ENCODE measurements around the gene RAB31.

The RAB31 gene

DNA sequence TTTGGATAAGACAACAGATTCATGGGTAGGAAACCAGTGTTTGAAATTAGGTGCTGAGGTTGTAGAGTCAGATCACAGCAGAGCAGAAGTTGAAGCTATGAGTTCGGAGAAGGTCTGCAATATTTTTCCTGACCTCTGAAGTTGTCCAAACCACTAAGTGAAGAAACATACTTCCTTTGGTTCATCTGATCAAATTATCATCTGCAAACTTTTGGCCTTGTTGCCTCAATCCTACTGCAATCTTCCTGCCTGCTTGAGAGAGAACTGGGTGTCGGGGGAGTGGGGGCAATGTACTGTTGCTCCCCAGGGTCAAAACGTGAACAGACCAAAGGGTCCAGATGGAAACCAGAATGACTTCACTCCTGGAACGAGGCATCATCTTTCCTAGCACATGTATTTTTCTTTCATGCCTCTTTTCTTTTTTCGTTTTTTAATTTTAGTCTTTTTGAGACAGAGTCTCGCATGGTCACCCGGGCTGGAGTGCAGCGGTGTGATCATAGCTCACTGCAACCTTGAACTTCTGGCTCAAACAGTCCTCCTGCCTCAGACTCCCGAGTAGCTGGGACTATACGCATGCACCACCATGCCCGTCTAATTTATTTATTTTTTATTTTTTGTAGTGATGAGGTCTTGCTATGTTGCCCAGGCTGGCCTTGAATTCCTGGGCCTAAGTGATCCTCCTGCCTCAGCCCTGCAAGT lies 42.7 kb downstream of the RAB31 start:
- POLR2A ChIA-PET: no interaction called here
- TF ChIP-seq ZNF16 (tag by site-specific recombination; IDR thresholded peaks at IDR 0.05; ENCODE audit: low read depth) (no peak), ZNF610 (tag by site-specific recombination; IDR thresholded peaks at IDR 0.05; ENCODE audit: borderline replicate concordance) (no peak), ZNF121 (tag by site-specific recombination; IDR thresholded peaks at IDR 0.05) (no peak), ZNF585B (tag by site-specific recombination; IDR thresholded peaks at IDR 0.05) (no peak), GLI2 (tag by site-specific recombination; IDR thresholded peaks at IDR 0.05; ENCODE audit: borderline replicate concordance, low read depth) (no peak), ZNF664 (tag by site-specific recombination; IDR thresholded peaks at IDR 0.05) (no peak), SETDB1 (IDR thresholded peaks at IDR 0.05; ENCODE audit: insufficient read length, low read length) (no peak), ZNF169 (tag by site-specific recombination; IDR thresholded peaks at IDR 0.05) (no peak), ZNF350 (tag by site-specific recombination; IDR thresholded peaks at IDR 0.05) (no peak), ZNF660 (tag by site-specific recombination; IDR thresholded peaks at IDR 0.05) (no peak)
- TF ChIP-seq, protein P1, sequence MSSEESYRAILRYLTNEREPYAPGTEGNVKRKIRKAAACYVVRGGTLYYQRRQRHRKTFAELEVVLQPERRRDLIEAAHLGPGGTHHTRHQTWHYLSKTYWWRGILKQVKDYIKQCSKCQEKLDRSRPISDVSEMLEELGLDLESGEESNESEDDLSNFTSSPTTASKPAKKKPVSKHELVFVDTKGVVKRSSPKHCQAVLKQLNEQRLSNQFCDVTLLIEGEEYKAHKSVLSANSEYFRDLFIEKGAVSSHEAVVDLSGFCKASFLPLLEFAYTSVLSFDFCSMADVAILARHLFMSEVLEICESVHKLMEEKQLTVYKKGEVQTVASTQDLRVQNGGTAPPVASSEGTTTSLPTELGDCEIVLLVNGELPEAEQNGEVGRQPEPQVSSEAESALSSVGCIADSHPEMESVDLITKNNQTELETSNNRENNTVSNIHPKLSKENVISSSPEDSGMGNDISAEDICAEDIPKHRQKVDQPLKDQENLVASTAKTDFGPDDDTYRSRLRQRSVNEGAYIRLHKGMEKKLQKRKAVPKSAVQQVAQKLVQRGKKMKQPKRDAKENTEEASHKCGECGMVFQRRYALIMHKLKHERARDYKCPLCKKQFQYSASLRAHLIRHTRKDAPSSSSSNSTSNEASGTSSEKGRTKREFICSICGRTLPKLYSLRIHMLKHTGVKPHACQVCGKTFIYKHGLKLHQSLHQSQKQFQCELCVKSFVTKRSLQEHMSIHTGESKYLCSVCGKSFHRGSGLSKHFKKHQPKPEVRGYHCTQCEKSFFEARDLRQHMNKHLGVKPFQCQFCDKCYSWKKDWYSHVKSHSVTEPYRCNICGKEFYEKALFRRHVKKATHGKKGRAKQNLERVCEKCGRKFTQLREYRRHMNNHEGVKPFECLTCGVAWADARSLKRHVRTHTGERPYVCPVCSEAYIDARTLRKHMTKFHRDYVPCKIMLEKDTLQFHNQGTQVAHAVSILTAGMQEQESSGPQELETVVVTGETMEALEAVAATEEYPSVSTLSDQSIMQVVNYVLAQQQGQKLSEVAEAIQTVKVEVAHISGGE (tag by site-specific recombination; conservative IDR thresholded peaks at IDR 0.05; ENCODE audit: low read depth): no peak

DNA sequence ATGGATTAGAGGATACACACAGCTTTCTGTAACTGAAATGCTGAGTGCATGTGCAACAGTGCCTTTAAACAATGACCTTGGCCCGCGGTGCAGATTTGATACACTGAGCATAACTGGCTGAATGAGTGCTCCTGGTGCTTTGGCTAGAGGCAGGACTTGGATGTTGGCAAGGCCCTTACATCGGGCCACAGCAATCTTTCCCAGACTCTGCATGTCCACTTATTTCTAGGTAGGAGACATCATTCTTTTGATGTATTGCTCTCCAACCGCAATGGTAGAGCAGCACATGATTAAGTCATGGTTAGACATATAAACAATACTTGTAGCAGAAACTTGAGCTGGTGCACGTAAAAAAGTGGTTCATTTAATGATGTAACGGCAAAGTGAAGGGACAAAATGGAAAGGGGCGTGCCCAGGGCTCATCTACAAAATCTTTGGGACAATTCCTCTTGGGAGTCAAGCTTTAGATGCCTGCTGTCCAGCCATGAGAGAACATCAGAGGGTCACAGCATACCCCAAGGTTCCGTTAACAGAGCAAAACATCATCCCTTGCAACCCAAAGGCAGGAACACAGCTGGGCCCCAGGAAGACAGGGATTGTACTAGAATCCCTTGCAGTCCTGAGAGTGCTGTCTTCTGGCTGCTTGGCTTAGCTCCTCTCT lies 43.4 kb downstream of the RAB31 start:
- Histone ChIP-seq H3K9me3 (ENCODE audit: control insufficient read depth, insufficient read depth, low read depth, low read length) (no peaks in the 10 kb centered on the region), H3K4me3 (ENCODE audit: low read depth, low read length) (no peak overlapping the region), H3K36me3 (ENCODE audit: control insufficient read depth in 2 of 2, insufficient read depth in 1 of 2, low read length in 2 of 2) (no peaks in the 10 kb centered on the region), H3K4me1 (ENCODE audit: control insufficient read depth, insufficient read depth, low read length) (no peaks in the 10 kb centered on the region), H3K27ac (ENCODE audit: extremely low read depth, low read depth, low read length) (no peak overlapping the region)
- ChIA-PET CTCF (interaction anchor here (0.7 to 1.0 kb wide), 2 partner anchors 9 to 93 kb away, joined by 3 read pairs; no protein-coding TSS in a partner anchor), POLR2A (no interaction called here)
- TF ChIP-seq ZNF324 (tag by site-specific recombination; IDR thresholded peaks at IDR 0.05) (no peak), ZNF341 (tag by site-specific recombination; IDR thresholded peaks at IDR 0.05; ENCODE audit: low read depth) (no peak), ZNF747 (tag by site-specific recombination; IDR thresholded peaks at IDR 0.05) (no peak), ZBTB48 (tag by site-specific recombination; IDR thresholded peaks at IDR 0.05) (peak; percentile 59), SP7 (tag by site-specific recombination; IDR thresholded peaks at IDR 0.05) (0 out of 2 replicates have a peak, but pooled peaks have one; percentile 34), ZEB2 (tag by site-specific recombination; IDR thresholded peaks at IDR 0.05) (no peak), ZBTB1 (tag by site-specific recombination; IDR thresholded peaks at IDR 0.05) (no peak), ZNF792 (tag by site-specific recombination; IDR thresholded peaks at IDR 0.05) (no peak), HOXA7 (CRISPR knock-in tag; IDR thresholded peaks at IDR 0.05; ENCODE audit: borderline replicate concordance) (no peak), ZNF837 (tag by site-specific recombination; IDR thresholded peaks at IDR 0.05) (no peak), TRIM28 (IDR thresholded peaks at IDR 0.05; ENCODE audit: borderline replicate concordance, low read length) (no peak), ZNF350 (tag by site-specific recombination; IDR thresholded peaks at IDR 0.05) (no peak), OVOL3 (tag by site-specific recombination; IDR thresholded peaks at IDR 0.05) (no peak), ZNF558 (tag by site-specific recombination; IDR thresholded peaks at IDR 0.05) (no peak), PRDM1 (tag by site-specific recombination; IDR thresholded peaks at IDR 0.05) (no peak), ZBTB17 (tag by site-specific recombination; IDR thresholded peaks at IDR 0.05) (no peak), ZNF549 (tag by site-specific recombination; IDR thresholded peaks at IDR 0.05) (no peak), ZNF785 (tag by site-specific recombination; IDR thresholded peaks at IDR 0.05) (no peak), ZNF600 (tag by site-specific recombination; IDR thresholded peaks at IDR 0.05) (0 out of 2 replicates have a peak, but pooled peaks have one; percentile 14), ZNF146 (tag by site-specific recombination; IDR thresholded peaks at IDR 0.05) (no peak), KLF9 (tag by site-specific recombination; IDR thresholded peaks at IDR 0.05; ENCODE audit: low read depth) (0 out of 2 replicates have a peak, but pooled peaks have one; percentile 24), HOXD13 (CRISPR knock-in tag; IDR thresholded peaks at IDR 0.05; ENCODE audit: borderline replicate concordance) (no peak)
- TF ChIP-seq, protein P2, sequence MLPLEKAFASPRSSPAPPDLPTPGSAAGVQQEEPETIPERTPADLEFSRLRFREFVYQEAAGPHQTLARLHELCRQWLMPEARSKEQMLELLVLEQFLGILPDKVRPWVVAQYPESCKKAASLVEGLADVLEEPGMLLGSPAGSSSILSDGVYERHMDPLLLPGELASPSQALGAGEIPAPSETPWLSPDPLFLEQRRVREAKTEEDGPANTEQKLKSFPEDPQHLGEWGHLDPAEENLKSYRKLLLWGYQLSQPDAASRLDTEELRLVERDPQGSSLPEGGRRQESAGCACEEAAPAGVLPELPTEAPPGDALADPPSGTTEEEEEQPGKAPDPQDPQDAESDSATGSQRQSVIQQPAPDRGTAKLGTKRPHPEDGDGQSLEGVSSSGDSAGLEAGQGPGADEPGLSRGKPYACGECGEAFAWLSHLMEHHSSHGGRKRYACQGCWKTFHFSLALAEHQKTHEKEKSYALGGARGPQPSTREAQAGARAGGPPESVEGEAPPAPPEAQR (tag by site-specific recombination; IDR thresholded peaks at IDR 0.05): no peak

More for the DNA sequence above, 42.7 kb downstream of the RAB31 start:
- CTCF ChIA-PET: interaction anchor here (0.6 to 1.0 kb wide), 2 partner anchors 10 to 27 kb away, joined by 3 to 4 read pairs; no protein-coding TSS in a partner anchor
- no peak overlapping the region for H3K4me3 ChIP-seq (ENCODE audit: low read depth, low read length)
- no peak overlapping the region for H3K27ac ChIP-seq (ENCODE audit: extremely low read depth, low read depth, low read length)
- no peaks in the 10 kb centered on the region for H3K36me3 ChIP-seq (ENCODE audit: control insufficient read depth in 2 of 2, insufficient read depth in 1 of 2, low read length in 2 of 2)
- H3K4me1 ChIP-seq (ENCODE audit: control insufficient read depth, insufficient read depth, low read length): no peaks in the 10 kb centered on the region
- no peaks in the 10 kb centered on the region for H3K9me3 ChIP-seq (ENCODE audit: control insufficient read depth, insufficient read depth, low read depth, low read length)
